22Rv1 (cell line): ENCODE results near the gene PIK3C3.
"Not testable (repeated sequence)": the region's sequence is repeated elsewhere in the genome, so short reads cannot be mapped to it uniquely, and the experiment has no call there.

Experiments
- H3K27ac ChIP-seq: fragments of 450-650 bp; 2 replicates; pipeline ENCODE4 v1.5.1; 2017
- CTCF ChIP-seq: fragments of 450-650 bp; IDR thresholded peaks from 2 replicates; pipeline ENCODE4 v1.5.1; 2017; ENCODE audit warnings: mild to moderate bottlenecking
- ZFX ChIP-seq: fragments of 450-650 bp; IDR thresholded peaks from 2 replicates; pipeline ENCODE4 v1.6.1; 2017; ENCODE audit warnings: antibody characterized with exemption, borderline replicate concordance

The PIK3C3 gene

GRCh38 chr18:41993151-41993550 is 38.1 kb downstream of the PIK3C3 start:
- no peak overlapping the region for H3K27ac ChIP-seq
- TF ChIP-seq CTCF (no peak), ZFX (no peak)

- H3K27ac ChIP-seq: no peak overlapping the region
- no peak for TF ChIP-seq CTCF
- no peak for TF ChIP-seq ZFX
Measured at GRCh38 chr18:41996020-41996419, 41.0 kb downstream of the PIK3C3 start.

GRCh38 chr18:41999751-42000150 is 44.7 kb downstream of the PIK3C3 start:
- TF ChIP-seq CTCF (no peak), ZFX (no peak)
- H3K27ac ChIP-seq: no peak overlapping the region

- no peak overlapping the region for H3K27ac ChIP-seq
- TF ChIP-seq CTCF (no peak), ZFX (no peak)
Measured at GRCh38 chr18:42001801-42002200, 46.8 kb downstream of the PIK3C3 start.

GRCh38 chr18:42004653-42005052 is 49.6 kb downstream of the PIK3C3 start:
- no peak for TF ChIP-seq CTCF
- TF ChIP-seq ZFX: no peak
- no peak overlapping the region for H3K27ac ChIP-seq

- no peak overlapping the region for H3K27ac ChIP-seq
- TF ChIP-seq ZFX (no peak), CTCF (no peak)
Measured at GRCh38 chr18:42005782-42006181, 50.7 kb downstream of the PIK3C3 start.

GRCh38 chr18:42009457-42009856 is 54.4 kb downstream of the PIK3C3 start:
- not testable (repeated sequence) for H3K27ac ChIP-seq

GRCh38 chr18:42011053-42011452 is 56.0 kb downstream of the PIK3C3 start:
- no peak for TF ChIP-seq CTCF
- no peak for TF ChIP-seq ZFX
- no peak overlapping the region for H3K27ac ChIP-seq
